ENCODE results near the gene KRTAP10-4. TPM values are rescaled to one million over a fixed set of nuclear protein-coding genes. Genes with fewer than 3 reads are reported as not detected.

KRTAP10-4 gene
- total RNA-seq, 1 donor from 2014 or later = 4.8 TPM

- DNase-seq (ENCODE audit: low spot score) = no peak
Measured at GRCh38 chr21:44615466-44615865, 41.9 kb downstream of the KRTAP10-4 start.

GRCh38 chr21:44615911-44616590, 42.5 kb downstream of the KRTAP10-4 start:
- DNase-seq (ENCODE audit: low spot score) = no peak

- DNase-seq (ENCODE audit: low spot score) = no peak
Measured at GRCh38 chr21:44616591-44616926, 43.0 kb downstream of the KRTAP10-4 start.

- DNase-seq (ENCODE audit: low spot score) = no peak
Measured at GRCh38 chr21:44617071-44617501, 43.6 kb downstream of the KRTAP10-4 start.

- DNase-seq (ENCODE audit: low spot score) = no peak
Measured at GRCh38 chr21:44618504-44618903, 45.0 kb downstream of the KRTAP10-4 start.

- no peak for DNase-seq (ENCODE audit: low spot score)
Measured at GRCh38 chr21:44618909-44619308, 45.4 kb downstream of the KRTAP10-4 start.

- DNase-seq (ENCODE audit: low spot score) = no peak
Measured at GRCh38 chr21:44619886-44620285, 46.4 kb downstream of the KRTAP10-4 start.

- no peak for DNase-seq (ENCODE audit: low spot score)
Measured at GRCh38 chr21:44623575-44623974, 50.0 kb downstream of the KRTAP10-4 start.

Other genes with a start within 250 kb of the KRTAP10-4 start
- gene CFAP410, start 234.3 kb upstream of the KRTAP10-4 start, total RNA-seq (ENCODE audit: insufficient read depth, low replicate concordance) = 14.4 TPM
- 2.9 TPM for gene TRPM2, start 220.1 kb upstream of the KRTAP10-4 start, total RNA-seq (ENCODE audit: insufficient read depth, low replicate concordance)
- 4.3 TPM for gene LRRC3, start 118.2 kb upstream of the KRTAP10-4 start, total RNA-seq (ENCODE audit: insufficient read depth, low replicate concordance)
- gene KRTAP10-1, start 33.5 kb upstream of the KRTAP10-4 start, total RNA-seq (ENCODE audit: insufficient read depth, low replicate concordance) = not detected
- not detected for gene KRTAP10-2, start 22.2 kb upstream of the KRTAP10-4 start, total RNA-seq (ENCODE audit: insufficient read depth, low replicate concordance)
- not detected for gene KRTAP10-3, start 14.9 kb upstream of the KRTAP10-4 start, total RNA-seq (ENCODE audit: insufficient read depth, low replicate concordance)
- gene KRTAP10-5, start 6.9 kb downstream of the KRTAP10-4 start, total RNA-seq (ENCODE audit: insufficient read depth, low replicate concordance) = not detected
- not detected for gene KRTAP10-6, start 18.8 kb downstream of the KRTAP10-4 start, total RNA-seq (ENCODE audit: insufficient read depth, low replicate concordance)
- not detected for gene KRTAP10-7, start 26.9 kb downstream of the KRTAP10-4 start, total RNA-seq (ENCODE audit: insufficient read depth, low replicate concordance)
- gene KRTAP10-8, start 38.4 kb downstream of the KRTAP10-4 start, total RNA-seq (ENCODE audit: insufficient read depth, low replicate concordance) = 0.72 TPM
- gene KRTAP10-9, start 53.4 kb downstream of the KRTAP10-4 start, total RNA-seq (ENCODE audit: insufficient read depth, low replicate concordance) = not detected
- not detected for gene KRTAP10-10, start 63.6 kb downstream of the KRTAP10-4 start, total RNA-seq (ENCODE audit: insufficient read depth, low replicate concordance)
- not detected for gene KRTAP10-11, start 72.7 kb downstream of the KRTAP10-4 start, total RNA-seq (ENCODE audit: insufficient read depth, low replicate concordance)
- not detected for gene KRTAP12-4, start 80.9 kb downstream of the KRTAP10-4 start, total RNA-seq (ENCODE audit: insufficient read depth, low replicate concordance)
- not detected for gene KRTAP12-3, start 84.2 kb downstream of the KRTAP10-4 start, total RNA-seq (ENCODE audit: insufficient read depth, low replicate concordance)
- not detected for gene KRTAP12-2, start 93.2 kb downstream of the KRTAP10-4 start, total RNA-seq (ENCODE audit: insufficient read depth, low replicate concordance)
- not detected for gene KRTAP12-1, start 108.4 kb downstream of the KRTAP10-4 start, total RNA-seq (ENCODE audit: insufficient read depth, low replicate concordance)
- 4.1 TPM for gene KRTAP10-12, start 123.4 kb downstream of the KRTAP10-4 start, total RNA-seq (ENCODE audit: insufficient read depth, low replicate concordance)
- not detected for gene TSPEAR, start 137.8 kb downstream of the KRTAP10-4 start, total RNA-seq (ENCODE audit: insufficient read depth, low replicate concordance)
- 92.2 TPM for gene UBE2G2, start 228.1 kb downstream of the KRTAP10-4 start, total RNA-seq (ENCODE audit: insufficient read depth, low replicate concordance)
- 49.4 TPM for gene SUMO3, start 244.3 kb downstream of the KRTAP10-4 start, total RNA-seq (ENCODE audit: insufficient read depth, low replicate concordance)

Measured in umbilical cord (tissue), 2 donors.